ENCODE measurements around the gene PRKCH. TPM values are rescaled to one million over a fixed set of nuclear protein-coding genes. Genes with fewer than 3 reads are reported as not detected.

The PRKCH gene
- total RNA-seq, 1 donor from 2014 or later, result 34.4 TPM

DNA sequence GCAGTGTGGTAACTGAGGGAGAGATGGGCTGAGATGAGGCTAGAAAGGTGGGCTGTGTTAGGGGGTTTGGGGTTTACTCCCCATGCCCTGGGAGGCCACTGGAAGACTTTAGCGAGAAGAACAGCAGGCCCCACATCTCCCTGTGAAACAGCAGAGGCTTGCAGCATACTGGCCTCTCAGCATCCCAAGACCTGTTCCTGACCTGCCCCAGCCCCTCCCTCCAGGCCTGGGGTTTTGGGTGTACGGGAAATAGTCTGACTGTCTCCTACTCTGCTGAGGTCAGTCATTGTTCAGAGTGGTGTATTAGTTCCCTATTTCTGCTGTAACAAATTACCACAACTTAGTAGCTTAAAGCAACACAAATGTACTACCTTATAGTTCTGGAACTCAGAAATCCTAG lies 270.5 kb downstream of the PRKCH start:
- DNase-seq, result no peak

DNA sequence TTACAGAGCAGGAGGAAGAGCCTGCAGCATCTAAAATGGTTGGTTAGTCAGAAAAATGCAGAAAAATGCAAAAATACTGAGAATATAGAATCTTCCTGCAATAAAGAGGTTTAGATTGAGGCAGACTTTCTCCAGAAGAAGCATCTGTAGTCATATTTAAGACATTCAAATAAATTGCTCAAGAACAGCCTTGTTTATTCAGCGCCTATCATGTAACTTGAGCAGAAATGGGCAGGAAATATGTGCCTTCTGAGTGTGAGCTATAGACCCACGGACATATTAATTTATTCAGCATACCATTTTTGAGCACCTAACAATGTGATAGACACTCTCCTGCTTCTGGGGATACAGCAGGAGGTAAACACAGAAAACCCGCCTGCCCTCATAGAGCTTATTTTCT lies 272.0 kb downstream of the PRKCH start:
- DNase-seq, result no peak

DNA sequence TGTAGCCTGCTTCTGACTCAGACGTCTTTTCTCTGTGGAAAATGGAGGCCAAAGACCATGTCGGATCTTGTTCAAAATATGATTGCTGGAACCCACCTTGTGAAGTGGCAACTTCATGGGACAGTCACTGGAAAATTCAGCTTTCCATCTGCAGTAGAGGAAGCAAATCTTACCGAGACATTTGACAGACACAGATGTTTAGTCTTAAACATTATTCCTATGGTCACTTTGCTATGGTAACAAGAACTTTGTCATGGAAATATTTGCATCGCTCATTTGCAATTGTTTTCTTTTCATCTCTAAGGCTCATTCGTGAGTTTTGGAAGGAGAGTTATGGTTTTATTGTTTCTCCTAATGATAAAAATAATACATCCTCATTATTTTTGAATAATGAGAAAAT lies 275.6 kb downstream of the PRKCH start:
- peak; percentile 41 for DNase-seq

DNA sequence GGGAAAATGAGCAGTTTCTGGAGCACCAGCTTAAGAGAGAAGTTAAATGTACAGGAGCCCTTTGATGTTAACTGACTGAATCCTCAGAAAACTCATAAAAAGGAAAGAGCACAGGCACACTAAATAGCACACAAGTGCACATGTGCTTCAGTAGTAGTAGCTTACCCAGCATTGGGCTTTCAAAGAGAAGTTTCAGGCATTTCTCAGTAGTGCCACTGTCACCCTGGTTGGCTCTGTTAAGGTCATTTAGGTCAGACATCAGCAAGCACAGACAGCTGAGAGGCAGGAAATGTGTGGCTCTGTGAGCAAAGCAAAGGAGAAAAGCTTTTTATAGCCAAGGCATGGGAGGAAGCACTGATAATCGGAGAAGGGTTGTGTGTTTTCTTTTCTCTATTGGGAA lies 277.6 kb downstream of the PRKCH start:
- no peak for DNase-seq

DNA sequence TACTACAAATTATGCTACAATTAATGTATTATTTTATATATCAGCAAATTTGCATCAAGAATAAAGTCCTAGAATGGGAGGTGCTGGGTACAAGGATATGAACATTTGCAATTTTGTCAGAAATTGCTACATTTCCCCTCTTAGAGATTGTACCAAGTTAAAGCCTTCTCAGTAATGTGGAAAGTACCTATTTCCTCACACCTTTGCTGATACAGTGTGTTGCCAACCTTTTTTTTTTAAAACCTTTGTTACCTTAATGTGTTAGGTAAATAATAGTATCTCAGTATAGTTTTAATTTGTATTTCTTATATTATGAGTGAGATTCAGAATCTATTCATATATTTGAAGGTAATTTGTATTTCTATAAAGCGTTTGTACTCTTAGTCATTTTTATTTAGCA lies 278.6 kb downstream of the PRKCH start:
- DNase-seq, result no peak

Other genes with a start within 250 kb of the PRKCH start
- gene TMEM30B, start 40.2 kb upstream of the PRKCH start, total RNA-seq, result 7.9 TPM